Umbilical cord (tissue), 2 donors: Measurements from ENCODE around the gene LRRC49. TPM values are rescaled to one million over a fixed set of nuclear protein-coding genes. Genes with fewer than 3 reads are reported as not detected.
A peak's percentile ranks its signal among the peaks of the same experiment; 100 is the strongest.

ENCODE experiments used
- DNase-seq: peaks from one replicate; pipeline ENCODE4 v3.0.0-alpha.2; 2015; ENCODE audit warnings: low spot score
- total RNA-seq: library from RNA; depleted of rRNA; stranded (reverse); fragments of >200 nt; gene quantifications from one replicate; pipeline ENCODE4 v1.2.3, GENCODE V29; 2014; ENCODE audit warnings: low replicate concordance; ENCODE audit not compliant: insufficient read depth

LRRC49 gene
- total RNA-seq, 1 donor from 2014 or later: 28.9 TPM

DNA sequence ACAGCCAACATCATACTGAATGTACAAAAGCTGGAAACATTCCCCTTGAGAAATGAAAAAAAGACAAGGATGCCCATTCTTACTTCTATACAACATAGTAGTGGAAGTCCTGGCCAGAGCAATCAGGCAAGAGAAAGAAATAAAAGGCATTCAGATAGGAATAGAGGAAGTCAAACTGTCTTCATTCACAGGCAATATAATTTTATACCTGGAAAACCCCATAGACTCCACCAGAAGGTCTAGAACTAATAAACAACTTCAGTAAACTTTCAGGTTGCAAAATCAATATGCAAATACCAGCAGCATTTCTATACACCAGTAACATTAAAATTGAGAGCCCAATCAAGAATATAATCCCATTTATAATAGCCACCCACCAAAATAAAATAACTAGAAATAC lies 195.5 kb downstream of the LRRC49 start:
- no peak for DNase-seq

DNA sequence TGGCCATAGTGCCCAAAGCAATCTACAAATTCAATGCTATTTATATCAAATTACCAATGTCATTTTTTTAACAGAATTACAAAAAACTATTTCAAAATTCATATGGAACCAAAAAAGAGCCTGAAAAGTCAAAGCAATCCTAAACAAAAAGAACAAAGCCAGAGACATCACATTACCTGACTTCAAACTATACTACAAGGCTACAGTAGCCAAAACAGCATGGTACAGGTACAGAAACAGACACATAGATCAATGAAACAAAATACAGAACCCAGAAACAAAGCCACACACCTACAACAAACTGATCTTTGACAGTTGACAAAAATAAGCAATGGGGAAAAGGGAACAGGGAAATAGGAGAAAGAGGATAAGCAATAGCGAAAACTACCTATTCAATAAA lies 196.1 kb downstream of the LRRC49 start:
- no peak for DNase-seq

- no peak for DNase-seq
Measured at GRCh38 chr15:71089801-71090200, 197.2 kb downstream of the LRRC49 start.

DNA sequence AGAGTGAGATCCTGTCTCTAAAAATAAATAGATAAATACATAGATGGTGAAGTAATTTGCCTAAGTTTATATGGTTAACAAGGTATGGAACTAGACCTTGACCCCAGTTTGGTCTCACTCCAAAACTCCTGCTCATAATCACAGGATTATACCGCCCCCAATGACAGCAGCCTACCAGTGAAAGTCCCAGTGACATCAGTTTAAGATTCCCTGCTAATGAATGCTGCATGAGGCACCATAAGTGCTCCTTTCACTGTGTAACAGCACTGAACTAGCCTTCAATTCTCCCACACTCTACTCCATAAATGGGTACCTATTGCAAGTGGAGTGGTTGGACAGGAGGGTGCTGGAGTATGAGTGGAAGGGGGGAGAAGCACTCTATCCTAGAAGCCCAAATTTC lies 199.0 kb downstream of the LRRC49 start:
- no peak for DNase-seq

- DNase-seq: no peak
Measured at GRCh38 chr15:71092056-71092600, 199.5 kb downstream of the LRRC49 start.

GRCh38 chr15:71093054-71094024 lies 200.7 kb downstream of the LRRC49 start:
- peak; percentile 37 for DNase-seq

GRCh38 chr15:71094137-71094536 lies 201.5 kb downstream of the LRRC49 start:
- no peak for DNase-seq

DNA sequence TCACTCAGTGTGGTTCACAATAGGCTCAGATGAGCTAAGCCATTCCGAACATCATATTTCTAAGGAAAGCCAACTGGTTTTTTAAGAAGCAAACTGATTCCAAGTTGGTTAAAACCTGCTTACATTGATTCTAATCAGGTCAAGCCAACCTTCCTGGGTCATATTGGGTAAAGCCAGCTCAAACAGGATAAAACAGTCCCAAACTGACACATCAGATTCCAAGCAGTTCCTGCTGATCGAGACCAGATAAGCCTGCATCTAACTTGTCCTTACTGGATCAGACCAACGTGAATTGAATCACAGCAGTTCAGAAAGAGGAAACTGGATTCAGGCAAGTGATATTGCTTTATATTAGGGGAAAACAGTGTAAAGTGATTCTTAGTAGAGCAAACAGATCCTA lies 204.1 kb downstream of the LRRC49 start:
- no peak for DNase-seq

DNA sequence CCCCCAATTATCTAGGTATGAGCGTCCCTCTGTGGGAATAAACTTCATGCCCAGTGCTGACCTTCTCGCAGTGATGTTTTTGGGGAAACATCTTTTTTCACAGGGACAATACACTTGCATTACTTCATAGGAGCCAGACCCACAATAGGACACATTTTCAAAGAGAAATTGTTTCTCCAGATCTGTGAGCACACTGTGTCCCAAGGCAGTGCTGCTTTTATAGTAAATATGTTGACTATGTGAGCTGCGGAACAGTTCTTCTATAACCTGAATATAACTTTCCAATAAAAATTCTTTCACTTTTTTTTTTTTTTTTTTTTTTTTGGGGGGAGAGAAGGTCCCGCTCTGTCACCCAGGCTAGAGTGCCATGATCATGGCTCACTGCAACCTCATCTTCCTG lies 205.3 kb downstream of the LRRC49 start:
- no peak for DNase-seq

DNA sequence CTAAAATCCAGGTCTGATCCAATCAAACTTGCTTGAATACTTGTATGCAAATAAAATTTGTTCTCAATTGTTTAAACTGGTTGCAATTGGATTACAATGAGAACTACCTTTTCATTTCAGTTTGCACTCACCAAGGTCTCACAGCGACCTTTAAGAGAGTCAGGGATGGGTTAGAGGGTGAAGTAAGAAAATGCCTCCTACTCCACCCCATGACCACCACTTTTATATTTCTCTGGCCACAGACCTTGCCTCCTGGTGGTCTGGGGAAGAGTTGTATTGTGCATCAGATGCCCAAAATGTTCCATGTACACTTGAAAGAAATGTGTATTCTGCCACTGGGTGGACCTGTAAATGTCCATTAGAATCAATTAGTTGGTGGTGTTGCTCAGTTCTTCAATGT lies 206.3 kb downstream of the LRRC49 start:
- no peak for DNase-seq

Other genes with a start within 250 kb of the LRRC49 start
- gene UACA, start 129.3 kb upstream of the LRRC49 start, total RNA-seq: 73.4 TPM
- gene LARP6, start 38.7 kb upstream of the LRRC49 start, total RNA-seq: 34.7 TPM
- 6.0 TPM for gene THAP10, start 393 bp upstream of the LRRC49 start, total RNA-seq
- gene THSD4, start 222.6 kb downstream of the LRRC49 start, total RNA-seq: 9.1 TPM